AG20443 (cell line): ENCODE results near the gene TPSD1.
"Not testable (repeated sequence)": the region's sequence is repeated elsewhere in the genome, so short reads cannot be mapped to it uniquely, and the experiment has no call there.

Experiments
- DNase-seq: peaks from one replicate; pipeline ENCODE4 v3.0.0; 2012; ENCODE audit warnings: low spot score, mixed read lengths

The TPSD1 gene

DNA sequence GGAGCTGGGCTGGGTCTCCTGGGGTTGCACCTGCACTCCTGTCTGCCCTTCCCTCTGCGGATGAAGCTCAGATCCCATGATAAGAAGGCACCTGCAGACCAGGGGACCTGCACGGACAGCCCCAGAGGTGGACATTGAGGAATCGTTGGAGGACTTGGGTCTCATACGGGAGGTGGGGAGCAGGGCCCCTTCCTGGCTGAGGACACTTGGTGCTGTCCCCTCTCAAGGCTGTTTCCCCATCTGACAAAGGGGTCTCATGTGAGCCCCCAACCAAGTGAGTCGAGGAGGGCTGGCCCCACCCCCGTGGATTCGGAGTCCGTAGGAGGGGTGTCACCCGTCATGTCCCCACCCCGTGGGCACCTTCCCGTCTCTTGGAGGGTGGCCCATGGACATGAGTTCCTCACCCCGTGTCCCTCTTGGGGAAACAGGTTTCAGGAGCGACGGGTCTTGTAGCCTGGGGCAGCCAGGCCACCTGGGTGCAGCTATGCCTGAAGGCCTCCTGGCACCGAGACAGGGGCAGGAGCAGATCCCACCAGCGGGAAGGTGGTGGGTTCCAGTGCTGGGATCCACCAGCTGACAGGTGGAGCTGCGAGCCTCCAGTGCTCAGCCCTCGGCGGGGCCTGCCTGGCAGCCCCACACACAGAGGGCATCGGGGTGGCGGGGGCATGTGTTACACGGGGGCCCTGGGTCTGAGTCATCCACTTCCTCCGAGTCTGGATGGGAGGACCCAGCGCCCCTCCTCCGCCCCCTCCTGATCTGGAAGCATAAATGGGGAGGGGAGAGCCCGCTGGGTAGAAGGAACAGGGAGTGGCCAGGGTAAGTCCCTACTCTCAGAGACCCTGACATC lies at the start of gene TPSD1:
TPSD1 (plus strand) TSS at position 794 of the 847 bp plus-strand sequence. CDS start 212 bp downstream, outside the sequence.
- not testable (repeated sequence) for DNase-seq

- no peak for DNase-seq
Measured at GRCh38 chr16:1206326-1206725, 49.5 kb upstream of the TPSD1 start.

DNA sequence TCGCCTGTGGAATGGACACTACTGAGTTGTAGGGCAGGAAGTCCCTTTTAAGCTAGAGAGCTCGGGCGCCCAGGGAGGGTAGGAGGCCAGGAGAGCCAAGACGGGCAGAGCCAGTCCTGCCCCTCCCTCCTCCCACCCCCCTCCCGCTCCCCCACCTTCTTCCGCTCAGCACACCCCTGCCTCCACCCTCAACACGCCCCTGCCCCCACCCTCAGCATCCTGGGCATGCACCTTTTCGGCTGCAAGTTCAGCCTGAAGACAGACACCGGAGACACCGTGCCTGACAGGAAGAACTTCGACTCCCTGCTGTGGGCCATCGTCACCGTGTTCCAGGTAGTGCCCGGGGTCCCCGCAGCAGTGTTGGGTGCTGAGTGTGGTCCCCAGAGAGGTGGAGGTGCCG lies 49.1 kb upstream of the TPSD1 start:
- no peak for DNase-seq

DNA sequence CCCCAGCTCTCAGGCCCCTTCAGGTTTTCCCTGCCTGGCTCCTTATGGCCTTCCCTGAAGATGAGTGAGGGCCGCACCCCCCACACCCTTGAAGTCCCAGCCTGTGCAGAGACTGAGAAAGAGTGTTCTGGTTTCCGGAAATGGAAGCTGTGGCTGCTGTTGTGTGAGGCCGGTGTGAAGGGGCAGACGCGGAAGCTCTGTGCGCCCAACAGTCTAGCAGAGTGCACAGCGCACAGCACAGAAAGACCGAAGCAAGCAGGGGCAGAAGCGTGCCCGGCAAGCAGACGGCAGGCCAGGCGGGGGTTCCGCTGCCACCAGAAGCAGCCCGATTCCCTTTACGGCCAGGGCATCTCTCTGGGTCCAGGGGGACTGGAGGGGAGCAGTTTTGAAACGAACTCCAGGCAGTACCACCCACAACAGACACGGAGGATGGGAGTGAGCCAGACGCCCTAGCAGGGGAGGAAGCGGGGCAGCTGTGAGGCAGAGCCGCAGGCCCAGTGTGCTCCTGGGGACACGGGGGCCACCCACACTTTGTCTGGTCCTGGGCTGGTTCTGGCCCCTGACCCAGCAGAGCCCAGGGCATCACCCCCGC lies 47.5 kb upstream of the TPSD1 start:
- DNase-seq = no peak

- no peak for DNase-seq
Measured at GRCh38 chr16:1209081-1209480, 46.8 kb upstream of the TPSD1 start.

DNA sequence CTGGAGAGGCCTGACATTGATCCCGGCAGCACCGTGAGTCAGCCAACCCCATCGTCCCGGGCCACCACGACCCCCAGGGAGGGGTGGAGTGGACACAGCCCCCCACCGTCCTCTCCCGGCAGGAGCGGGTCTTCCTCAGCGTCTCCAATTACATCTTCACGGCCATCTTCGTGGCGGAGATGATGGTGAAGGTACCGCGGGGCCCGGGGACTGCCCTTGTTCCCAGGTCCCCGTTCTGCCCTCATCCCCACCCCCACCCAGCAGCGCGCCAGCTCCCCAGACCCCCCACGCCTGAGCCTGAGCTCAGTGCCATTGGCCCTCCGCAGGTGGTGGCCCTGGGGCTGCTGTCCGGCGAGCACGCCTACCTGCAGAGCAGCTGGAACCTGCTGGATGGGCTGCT lies 45.4 kb upstream of the TPSD1 start:
- DNase-seq = no peak

DNA sequence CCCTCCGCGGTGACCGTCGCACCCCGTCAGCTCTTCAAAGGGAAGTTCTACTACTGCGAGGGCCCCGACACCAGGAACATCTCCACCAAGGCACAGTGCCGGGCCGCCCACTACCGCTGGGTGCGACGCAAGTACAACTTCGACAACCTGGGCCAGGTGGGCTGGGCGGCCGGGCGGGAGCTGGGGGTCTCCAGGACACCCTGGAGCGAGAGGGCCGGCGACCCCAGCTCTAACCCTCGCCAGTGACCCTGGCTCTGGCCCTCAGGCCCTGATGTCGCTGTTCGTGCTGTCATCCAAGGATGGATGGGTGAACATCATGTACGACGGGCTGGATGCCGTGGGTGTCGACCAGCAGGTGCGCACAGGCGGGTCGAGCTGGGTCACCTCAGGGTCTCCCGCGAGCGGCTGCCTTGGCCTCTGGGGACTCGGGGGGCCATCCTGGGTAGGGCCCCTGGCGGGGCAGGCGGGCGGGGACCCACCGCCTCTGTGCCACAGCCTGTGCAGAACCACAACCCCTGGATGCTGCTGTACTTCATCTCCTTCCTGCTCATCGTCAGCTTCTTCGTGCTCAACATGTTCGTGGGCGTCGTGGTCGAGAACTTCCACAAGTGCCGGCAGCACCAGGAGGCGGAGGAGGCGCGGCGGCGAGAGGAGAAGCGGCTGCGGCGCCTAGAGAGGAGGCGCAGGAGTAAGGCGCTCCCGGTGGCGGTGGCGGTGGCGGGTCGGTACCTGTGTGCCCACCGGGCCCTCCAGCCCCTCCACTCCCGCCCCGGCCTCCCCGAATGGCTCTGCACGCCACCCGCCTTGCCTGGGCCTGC lies 44.2 kb upstream of the TPSD1 start:
- DNase-seq = no peak

DNA sequence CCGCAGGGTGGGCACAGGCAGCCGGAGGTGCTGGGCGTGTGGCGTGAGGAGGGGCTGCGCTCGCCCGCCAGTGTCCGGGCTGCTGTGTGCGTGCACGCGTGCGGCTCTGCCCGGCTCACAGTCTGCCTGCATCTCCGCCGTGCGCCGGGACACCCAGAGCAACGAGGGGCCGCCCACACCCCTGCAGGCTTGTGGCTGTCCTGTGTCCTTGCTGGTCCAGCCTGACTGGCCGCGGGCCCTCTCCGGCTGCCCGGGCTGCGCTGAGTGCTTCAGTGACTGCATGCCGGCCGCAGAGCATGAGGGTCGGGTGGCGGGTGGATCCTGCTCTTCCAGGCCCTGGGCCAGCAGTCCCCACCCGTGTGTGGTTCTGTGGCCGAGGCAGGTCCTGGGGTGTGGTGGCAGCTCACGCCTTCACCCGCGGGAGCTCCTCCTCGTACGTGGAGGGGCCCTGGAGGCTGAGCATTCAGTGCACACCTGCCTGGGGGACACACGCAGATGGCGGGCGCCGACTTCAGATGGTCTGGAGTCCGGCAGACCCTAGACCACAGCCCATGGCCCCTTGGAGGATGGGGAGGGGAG lies 43.2 kb upstream of the TPSD1 start:
- DNase-seq = no peak

- DNase-seq = no peak
Measured at GRCh38 chr16:1213231-1213630, 42.6 kb upstream of the TPSD1 start.

GRCh38 chr16:1213796-1214372 lies 42.0 kb upstream of the TPSD1 start:
- no peak for DNase-seq

DNA sequence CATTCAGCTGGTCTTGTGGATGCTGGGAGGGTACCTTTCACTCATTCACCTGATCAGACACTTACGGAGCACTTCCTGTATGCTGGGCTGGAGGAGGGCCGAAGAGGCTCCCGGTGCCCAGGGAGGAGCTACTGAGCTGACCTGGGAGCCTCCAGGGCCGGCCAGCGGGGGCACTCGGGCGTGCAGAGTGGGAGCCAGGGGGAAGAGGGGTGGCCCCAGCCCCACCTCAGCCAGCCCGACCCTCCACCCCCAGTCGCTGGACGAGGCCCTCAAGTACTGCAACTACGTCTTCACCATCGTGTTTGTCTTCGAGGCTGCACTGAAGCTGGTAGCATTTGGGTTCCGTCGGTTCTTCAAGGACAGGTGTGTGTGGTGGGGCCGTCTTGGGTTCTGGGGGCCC lies 41.1 kb upstream of the TPSD1 start:
- no peak for DNase-seq

DNA sequence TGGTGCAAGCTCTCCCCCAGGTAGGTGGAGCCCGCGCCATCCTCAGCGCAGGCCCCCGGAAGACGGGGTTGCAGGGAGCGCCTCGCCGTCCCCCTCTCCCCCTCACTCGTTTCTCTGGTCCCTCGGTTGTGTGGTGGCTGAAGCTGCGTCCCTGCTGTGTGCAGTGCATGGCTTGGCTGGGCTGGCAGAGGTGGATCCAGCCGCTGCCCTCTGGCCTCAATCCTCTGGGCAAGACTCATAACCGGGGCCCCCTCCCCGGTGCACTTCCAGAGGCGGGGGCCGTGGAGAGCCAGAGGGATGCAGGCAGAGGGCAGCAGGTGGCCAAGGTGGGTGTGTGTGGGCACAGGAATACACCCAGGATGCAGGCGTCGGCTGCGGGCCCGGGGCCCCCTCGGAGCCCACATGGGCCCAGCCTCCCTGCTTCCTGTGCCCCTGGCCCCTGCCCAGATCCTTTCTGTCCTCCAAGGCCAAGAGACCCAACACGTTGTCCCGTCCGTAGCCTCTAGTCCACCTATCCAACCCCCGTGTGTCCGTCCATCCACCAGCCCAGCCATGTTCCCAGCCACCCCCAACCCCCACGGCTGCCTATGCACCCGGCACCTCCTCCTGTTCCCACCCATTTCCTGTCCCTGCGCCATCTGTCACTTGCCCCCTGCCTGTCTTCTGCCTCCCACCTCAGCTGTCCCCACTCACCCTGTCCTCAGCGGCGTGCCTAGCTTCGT lies 40.1 kb upstream of the TPSD1 start:
- no peak for DNase-seq

- DNase-seq = no peak
Measured at GRCh38 chr16:1216296-1216619, 39.6 kb upstream of the TPSD1 start.

GRCh38 chr16:1216681-1217400 lies 39.0 kb upstream of the TPSD1 start:
- DNase-seq = no peak

DNA sequence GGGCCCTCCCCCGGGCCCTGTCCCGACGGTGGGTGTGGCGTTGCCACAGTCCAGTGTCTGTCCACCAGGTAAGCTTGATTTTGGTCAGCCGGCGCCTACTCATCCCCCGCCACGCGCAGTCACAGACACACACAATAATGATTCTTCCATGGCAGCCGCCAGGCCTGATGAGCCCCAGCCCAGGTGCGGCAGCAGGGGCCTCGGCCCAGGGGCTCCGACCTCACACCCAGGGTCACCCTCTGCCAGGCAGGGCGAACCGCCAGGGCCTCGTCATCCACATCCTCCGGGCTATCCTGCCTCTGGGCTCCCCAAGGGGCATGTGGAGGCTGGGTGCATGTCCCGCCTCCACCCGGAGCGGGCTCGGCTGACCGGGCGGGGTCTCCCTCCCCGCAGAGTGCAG lies 38.3 kb upstream of the TPSD1 start:
- DNase-seq = no peak

- no peak for DNase-seq
Measured at GRCh38 chr16:1218061-1218929, 37.6 kb upstream of the TPSD1 start.

DNA sequence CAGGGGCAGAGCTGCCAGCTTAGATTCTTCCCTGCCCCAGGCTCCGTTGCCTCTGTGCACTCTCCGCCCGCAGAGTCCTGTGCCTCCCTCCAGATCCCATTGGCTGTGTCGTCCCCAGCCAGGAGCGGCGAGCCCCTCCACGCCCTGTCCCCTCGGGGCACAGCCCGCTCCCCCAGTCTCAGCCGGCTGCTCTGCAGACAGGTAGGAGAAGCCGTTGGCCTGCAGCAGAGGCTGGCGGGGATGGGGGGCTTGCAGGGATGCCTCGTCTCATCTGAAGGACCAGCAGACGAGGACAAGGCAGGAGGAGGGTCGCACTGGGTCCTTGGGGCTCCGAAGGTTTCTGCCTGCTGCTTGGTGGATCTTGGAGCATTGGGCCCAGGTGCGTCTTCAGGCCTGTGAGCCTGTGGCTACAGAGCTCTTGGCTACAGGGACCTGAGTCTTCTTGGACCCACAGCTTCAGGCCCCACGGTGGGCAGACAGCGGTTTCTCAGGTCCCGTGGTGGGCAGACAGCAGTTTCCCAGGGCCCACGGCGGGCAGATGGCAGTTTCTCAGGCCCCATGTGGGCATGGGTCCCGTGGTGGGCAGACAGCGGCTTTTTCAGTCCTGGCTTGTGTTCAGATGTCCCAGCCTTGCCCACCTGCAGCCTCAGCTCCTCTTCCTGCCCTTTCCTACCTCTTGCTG lies 36.8 kb upstream of the TPSD1 start:
- no peak for DNase-seq

- no peak for DNase-seq
Measured at GRCh38 chr16:1220098-1220728, 35.7 kb upstream of the TPSD1 start.
